NCI-H2196 (cell line): ENCODE data around the gene HINFP.
A peak's percentile ranks its signal among the peaks of the same experiment; 100 is the strongest.
"Not testable (repeated sequence)": the region's sequence is repeated elsewhere in the genome, so short reads cannot be mapped to it uniquely, and the experiment has no call there.

Experiments
- DNase-seq: peaks from one replicate; lab custom pipeline; 2025; ENCODE audit not compliant: unreplicated experiment; lab: John Stamatoyannopoulos, UW

Gene HINFP

GRCh38 chr11:119154178-119154577, 32.8 kb downstream of the HINFP start:
- no peak for DNase-seq

- DNase-seq, result no peak
Observed at GRCh38 chr11:119155733-119156492, 34.5 kb downstream of the HINFP start.

- DNase-seq, result no peak
Observed at GRCh38 chr11:119156496-119156895, 35.1 kb downstream of the HINFP start.

- no peak for DNase-seq
Observed at GRCh38 chr11:119157063-119157462, 35.7 kb downstream of the HINFP start.

GRCh38 chr11:119158467-119158866, 37.1 kb downstream of the HINFP start:
- no peak for DNase-seq

- no peak for DNase-seq
Observed at GRCh38 chr11:119160151-119160550, 38.8 kb downstream of the HINFP start.

GRCh38 chr11:119161871-119162270, 40.5 kb downstream of the HINFP start:
- DNase-seq, result no peak

- no peak for DNase-seq
Observed at GRCh38 chr11:119166368-119167076, 45.1 kb downstream of the HINFP start.

- DNase-seq, result not testable (repeated sequence)
Observed at GRCh38 chr11:119167077-119167458, 45.7 kb downstream of the HINFP start.

GRCh38 chr11:119167933-119168332, 46.6 kb downstream of the HINFP start:
- DNase-seq, result no peak

GRCh38 chr11:119168471-119169281, 47.3 kb downstream of the HINFP start, which contains the start of gene NLRX1:
TSS of gene NLRX1 (plus strand) at chr11:119168725. CDS start at chr11:119171404, 2,679 bp downstream.
- peak; percentile 85 for DNase-seq

- peak; percentile 29 for DNase-seq
Observed at GRCh38 chr11:119169282-119169719, 47.9 kb downstream of the HINFP start.

GRCh38 chr11:119172513-119172912, 51.1 kb downstream of the HINFP start:
- no peak for DNase-seq

GRCh38 chr11:119173453-119173852, 52.1 kb downstream of the HINFP start:
- no peak for DNase-seq

- DNase-seq, result no peak
Observed at GRCh38 chr11:119175493-119176077, 54.2 kb downstream of the HINFP start.

GRCh38 chr11:119178166-119178680, 56.8 kb downstream of the HINFP start:
- no peak for DNase-seq

- DNase-seq, result no peak
Observed at GRCh38 chr11:119179342-119179741, 58.0 kb downstream of the HINFP start.

- DNase-seq, result peak; percentile 94
Observed at GRCh38 chr11:119179983-119180382, 58.6 kb downstream of the HINFP start.

- no peak for DNase-seq
Observed at GRCh38 chr11:119180729-119181676, 59.6 kb downstream of the HINFP start.
